ENCODE data around the gene NR3C1.
A peak's percentile ranks its signal among the peaks of the same experiment; 100 is the strongest.

The NR3C1 gene

GRCh38 chr5:143403593-143404415 lies at the start of gene NR3C1:
TSS of gene NR3C1 (minus strand) at chr5:143403686. CDS start at chr5:143400839, 2,847 bp downstream.
- peak within 1 kb of the TSS; percentile 87 for H3K4me3 ChIP-seq (ENCODE audit: severe bottlenecking)
- peaks cover 18% of the 10 kb centered on the region for H3K36me3 ChIP-seq (ENCODE audit: low read depth)
- peak within 1 kb of the TSS; percentile 94 for H3K27ac ChIP-seq (ENCODE audit: poor library complexity, severe bottlenecking)
- H3K9me3 ChIP-seq (ENCODE audit: severe bottlenecking) = no peaks in the 10 kb centered on the region
- DNase-seq (ENCODE audit: low spot score) = peak; percentile 89
- TF ChIP-seq, protein P1, sequence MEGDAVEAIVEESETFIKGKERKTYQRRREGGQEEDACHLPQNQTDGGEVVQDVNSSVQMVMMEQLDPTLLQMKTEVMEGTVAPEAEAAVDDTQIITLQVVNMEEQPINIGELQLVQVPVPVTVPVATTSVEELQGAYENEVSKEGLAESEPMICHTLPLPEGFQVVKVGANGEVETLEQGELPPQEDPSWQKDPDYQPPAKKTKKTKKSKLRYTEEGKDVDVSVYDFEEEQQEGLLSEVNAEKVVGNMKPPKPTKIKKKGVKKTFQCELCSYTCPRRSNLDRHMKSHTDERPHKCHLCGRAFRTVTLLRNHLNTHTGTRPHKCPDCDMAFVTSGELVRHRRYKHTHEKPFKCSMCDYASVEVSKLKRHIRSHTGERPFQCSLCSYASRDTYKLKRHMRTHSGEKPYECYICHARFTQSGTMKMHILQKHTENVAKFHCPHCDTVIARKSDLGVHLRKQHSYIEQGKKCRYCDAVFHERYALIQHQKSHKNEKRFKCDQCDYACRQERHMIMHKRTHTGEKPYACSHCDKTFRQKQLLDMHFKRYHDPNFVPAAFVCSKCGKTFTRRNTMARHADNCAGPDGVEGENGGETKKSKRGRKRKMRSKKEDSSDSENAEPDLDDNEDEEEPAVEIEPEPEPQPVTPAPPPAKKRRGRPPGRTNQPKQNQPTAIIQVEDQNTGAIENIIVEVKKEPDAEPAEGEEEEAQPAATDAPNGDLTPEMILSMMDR (IDR thresholded peaks at IDR 0.05; ENCODE audit: poor library complexity, severe bottlenecking) = peak; percentile 93
- H3K27me3 ChIP-seq (ENCODE audit: insufficient read depth, poor library complexity, severe bottlenecking) = no peaks in the 10 kb centered on the region
- H3K4me1 ChIP-seq (ENCODE audit: insufficient read depth, poor library complexity, severe bottlenecking) = peaks cover 34% of the 10 kb centered on the region
- peak; percentile 53 for ATAC-seq (ENCODE audit: low read depth)

GRCh38 chr5:143449772-143450171 lies 46.3 kb upstream of the NR3C1 start:
- DNase-seq (ENCODE audit: low spot score) = no peak
- no peaks in the 10 kb centered on the region for H3K9me3 ChIP-seq (ENCODE audit: severe bottlenecking)
- TF ChIP-seq, protein P1 (IDR thresholded peaks at IDR 0.05; ENCODE audit: poor library complexity, severe bottlenecking) = no peak
- no peaks in the 10 kb centered on the region for H3K36me3 ChIP-seq (ENCODE audit: low read depth)
- H3K27me3 ChIP-seq (ENCODE audit: insufficient read depth, poor library complexity, severe bottlenecking) = no peaks in the 10 kb centered on the region
- H3K4me1 ChIP-seq (ENCODE audit: insufficient read depth, poor library complexity, severe bottlenecking) = no peaks in the 10 kb centered on the region
- no peak overlapping the region for H3K27ac ChIP-seq (ENCODE audit: poor library complexity, severe bottlenecking)
- H3K4me3 ChIP-seq (ENCODE audit: severe bottlenecking) = no peak overlapping the region
- ATAC-seq (ENCODE audit: low read depth) = no peak

DNA sequence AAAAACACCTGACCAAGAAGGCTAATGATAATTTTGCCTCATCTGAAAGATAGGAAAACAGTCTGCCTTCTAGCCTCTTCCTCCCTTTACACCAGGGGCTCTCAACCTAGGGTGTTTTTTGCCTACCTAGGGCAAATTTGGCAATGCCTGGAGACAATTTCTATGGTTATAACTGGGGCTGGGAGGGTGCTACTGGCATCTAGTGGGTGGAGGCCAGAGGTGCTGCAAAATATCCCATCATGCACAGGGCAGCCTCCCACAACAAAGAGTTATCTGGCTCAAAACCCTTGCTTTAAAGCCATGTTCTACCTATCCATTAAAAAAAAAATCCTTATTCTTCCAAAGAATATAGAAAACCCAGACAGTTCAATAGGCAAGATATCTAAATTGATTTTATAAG lies 45.0 kb upstream of the NR3C1 start:
- H3K27ac ChIP-seq (ENCODE audit: poor library complexity, severe bottlenecking) = no peak overlapping the region
- DNase-seq (ENCODE audit: low spot score) = no peak
- TF ChIP-seq, protein P1 (IDR thresholded peaks at IDR 0.05; ENCODE audit: poor library complexity, severe bottlenecking) = peak; percentile 27
- no peaks in the 10 kb centered on the region for H3K4me1 ChIP-seq (ENCODE audit: insufficient read depth, poor library complexity, severe bottlenecking)
- H3K9me3 ChIP-seq (ENCODE audit: severe bottlenecking) = no peaks in the 10 kb centered on the region
- H3K4me3 ChIP-seq (ENCODE audit: severe bottlenecking) = no peak overlapping the region
- no peaks in the 10 kb centered on the region for H3K27me3 ChIP-seq (ENCODE audit: insufficient read depth, poor library complexity, severe bottlenecking)
- no peaks in the 10 kb centered on the region for H3K36me3 ChIP-seq (ENCODE audit: low read depth)
- ATAC-seq (ENCODE audit: low read depth) = no peak

DNA sequence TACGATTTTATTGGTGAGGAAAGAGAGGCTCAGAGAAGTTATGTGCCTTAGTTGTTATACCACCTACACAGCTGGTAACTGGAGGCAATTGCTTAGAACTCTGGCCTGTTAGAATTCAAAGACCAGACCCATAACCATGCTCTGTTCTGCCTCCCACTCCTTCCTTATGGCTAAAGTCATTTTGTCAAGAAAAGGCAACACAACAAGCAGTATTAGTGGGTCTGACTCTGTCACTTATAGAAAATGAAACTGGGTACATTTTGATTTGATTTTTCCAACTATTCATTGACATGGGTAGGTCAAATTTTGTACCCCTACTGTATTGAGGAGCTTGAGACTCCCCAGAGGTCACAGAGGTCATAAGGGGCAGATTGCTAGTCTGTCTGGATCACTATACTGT lies 44.5 kb upstream of the NR3C1 start:
- DNase-seq (ENCODE audit: low spot score) = no peak
- no peaks in the 10 kb centered on the region for H3K27me3 ChIP-seq (ENCODE audit: insufficient read depth, poor library complexity, severe bottlenecking)
- H3K9me3 ChIP-seq (ENCODE audit: severe bottlenecking) = no peaks in the 10 kb centered on the region
- ATAC-seq (ENCODE audit: low read depth) = no peak
- H3K36me3 ChIP-seq (ENCODE audit: low read depth) = no peaks in the 10 kb centered on the region
- H3K4me1 ChIP-seq (ENCODE audit: insufficient read depth, poor library complexity, severe bottlenecking) = no peaks in the 10 kb centered on the region
- no peak overlapping the region for H3K4me3 ChIP-seq (ENCODE audit: severe bottlenecking)
- no peak overlapping the region for H3K27ac ChIP-seq (ENCODE audit: poor library complexity, severe bottlenecking)
- TF ChIP-seq, protein P1 (IDR thresholded peaks at IDR 0.05; ENCODE audit: poor library complexity, severe bottlenecking) = no peak
